DOHH2 (cell line): Measurements from ENCODE around the gene ATP13A3.

Experiments used
- H3F3A ChIP-seq: fragments of 200-600 bp; sonication (generic), shearing (Covaris generic); 2 replicates; pipeline ENCODE4 v1.6.0; 2016; ENCODE audit warnings: antibody characterized with exemption, mild to moderate bottlenecking; ENCODE audit not compliant: control insufficient read depth, insufficient read depth
- H3K27ac ChIP-seq: fragments of 200-600 bp; sonication (generic); 2 replicates; pipeline ENCODE4 v1.5.1; 2014; ENCODE audit warnings: low read depth, mild to moderate bottlenecking, low read length, moderate library complexity
- H3K27me3 ChIP-seq: fragments of 200-600 bp; sonication (generic); 2 replicates; pipeline ENCODE4 v1.6.1; 2014; ENCODE audit warnings: mild to moderate bottlenecking, low read length, mixed read lengths; ENCODE audit not compliant: control insufficient read depth
- H3K36me3 ChIP-seq: fragments of 200-600 bp; sonication (generic); 2 replicates; pipeline ENCODE4 v1.6.1; 2014; ENCODE audit warnings: mild to moderate bottlenecking, low read length, moderate library complexity, mixed read lengths; ENCODE audit not compliant: control insufficient read depth
- H3K4me1 ChIP-seq: fragments of 200-600 bp; sonication (generic); 2 replicates; pipeline ENCODE4 v1.6.1; 2014; ENCODE audit warnings: mild to moderate bottlenecking, low read length, mixed read lengths; ENCODE audit not compliant: control insufficient read depth
- H3K4me2 ChIP-seq: fragments of 200-600 bp; sonication (generic); 2 replicates; pipeline ENCODE4 v1.6.0; 2014; ENCODE audit warnings: mild to moderate bottlenecking, low read length, moderate library complexity
- H3K4me3 ChIP-seq: fragments of 200-600 bp; sonication (generic); 2 replicates; pipeline ENCODE4 v1.5.1; 2014; ENCODE audit warnings: mild to moderate bottlenecking, low read length, mixed read lengths
- H3K79me2 ChIP-seq: fragments of 200-600 bp; sonication (generic); 2 replicates; pipeline ENCODE4 v1.6.1; 2014; ENCODE audit warnings: mild to moderate bottlenecking, low read length, mixed read lengths; ENCODE audit not compliant: control insufficient read depth
- H3K9me2 ChIP-seq: fragments of 200-600 bp; sonication (generic); replicated peaks from 2 replicates; pipeline ENCODE4 v1.6.1; 2014; ENCODE audit warnings: mild to moderate bottlenecking, low read length, mixed read lengths; ENCODE audit not compliant: control insufficient read depth
- H3K9me3 ChIP-seq: fragments of 200-600 bp; sonication (generic); 2 replicates; pipeline ENCODE4 v1.6.1; 2014; ENCODE audit warnings: antibody characterized with exemption, low read length, mixed read lengths; ENCODE audit not compliant: control insufficient read depth, insufficient read depth
- H4K20me1 ChIP-seq: fragments of 200-600 bp; sonication (generic); 2 replicates; pipeline ENCODE4 v1.6.0; 2014; ENCODE audit warnings: low read depth, mild to moderate bottlenecking, antibody characterized with exemption, low read length, moderate library complexity; ENCODE audit not compliant: control insufficient read depth, insufficient read depth
- EZH2phosphoT487 ChIP-seq: fragments of 200-600 bp; sonication (generic); IDR thresholded peaks from 2 replicates; pipeline ENCODE4 v1.6.1; 2017; ENCODE audit warnings: borderline replicate concordance, mild to moderate bottlenecking, antibody characterized with exemption, low read length, moderate library complexity, mixed read lengths
- TF ChIP-seq, protein P1 (sequence below): fragments of 200-600 bp; sonication (generic); IDR thresholded peaks from one replicate; pipeline ENCODE4 v1.5.1; 2014; ENCODE audit warnings: antibody characterized with exemption, mild to moderate bottlenecking, low read depth, low read length; ENCODE audit not compliant: poor library complexity, severe bottlenecking

The ATP13A3 gene

DNA sequence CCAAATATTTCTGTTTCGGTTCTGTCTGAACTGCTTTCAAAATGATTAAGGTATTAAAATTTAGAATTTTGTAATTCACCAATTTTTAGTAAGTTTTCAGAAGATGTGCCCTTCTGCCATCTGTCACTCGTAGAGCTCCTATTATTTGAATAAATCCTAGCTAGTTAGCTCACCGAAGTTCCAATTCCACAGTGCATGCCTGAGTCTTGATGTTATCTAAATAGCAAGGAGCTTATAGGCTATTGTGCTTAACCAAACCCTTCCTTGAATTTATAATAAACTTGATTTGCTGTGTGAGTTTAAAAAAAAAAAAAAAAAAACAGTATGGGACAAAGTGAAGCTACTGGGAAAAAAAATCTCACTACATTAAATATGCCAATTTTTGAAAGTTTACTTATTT, 18.7 kb downstream of the ATP13A3 start:
- Histone ChIP-seq H3K9me3 (no peaks in the 10 kb centered on the region), H3K9me2 (no peaks in the 10 kb centered on the region), H4K20me1 (peaks cover 16% of the 10 kb centered on the region), H3K79me2 (peaks cover 92% of the 10 kb centered on the region), H3K4me1 (peaks cover 4% of the 10 kb centered on the region; the same call in 1 of the 2 replicates), H3K27ac (no peak overlapping the region), H3K4me2 (no peak overlapping the region), H3K4me3 (no peak overlapping the region), H3F3A (peaks cover 1% of the 10 kb centered on the region; the same call in 1 of the 2 replicates), H3K36me3 (peaks cover 5% of the 10 kb centered on the region; the same call in 1 of the 2 replicates), H3K27me3 (no peaks in the 10 kb centered on the region)
- TF ChIP-seq, protein P1, sequence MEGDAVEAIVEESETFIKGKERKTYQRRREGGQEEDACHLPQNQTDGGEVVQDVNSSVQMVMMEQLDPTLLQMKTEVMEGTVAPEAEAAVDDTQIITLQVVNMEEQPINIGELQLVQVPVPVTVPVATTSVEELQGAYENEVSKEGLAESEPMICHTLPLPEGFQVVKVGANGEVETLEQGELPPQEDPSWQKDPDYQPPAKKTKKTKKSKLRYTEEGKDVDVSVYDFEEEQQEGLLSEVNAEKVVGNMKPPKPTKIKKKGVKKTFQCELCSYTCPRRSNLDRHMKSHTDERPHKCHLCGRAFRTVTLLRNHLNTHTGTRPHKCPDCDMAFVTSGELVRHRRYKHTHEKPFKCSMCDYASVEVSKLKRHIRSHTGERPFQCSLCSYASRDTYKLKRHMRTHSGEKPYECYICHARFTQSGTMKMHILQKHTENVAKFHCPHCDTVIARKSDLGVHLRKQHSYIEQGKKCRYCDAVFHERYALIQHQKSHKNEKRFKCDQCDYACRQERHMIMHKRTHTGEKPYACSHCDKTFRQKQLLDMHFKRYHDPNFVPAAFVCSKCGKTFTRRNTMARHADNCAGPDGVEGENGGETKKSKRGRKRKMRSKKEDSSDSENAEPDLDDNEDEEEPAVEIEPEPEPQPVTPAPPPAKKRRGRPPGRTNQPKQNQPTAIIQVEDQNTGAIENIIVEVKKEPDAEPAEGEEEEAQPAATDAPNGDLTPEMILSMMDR = no peak
- TF ChIP-seq EZH2phosphoT487 = no peak

DNA sequence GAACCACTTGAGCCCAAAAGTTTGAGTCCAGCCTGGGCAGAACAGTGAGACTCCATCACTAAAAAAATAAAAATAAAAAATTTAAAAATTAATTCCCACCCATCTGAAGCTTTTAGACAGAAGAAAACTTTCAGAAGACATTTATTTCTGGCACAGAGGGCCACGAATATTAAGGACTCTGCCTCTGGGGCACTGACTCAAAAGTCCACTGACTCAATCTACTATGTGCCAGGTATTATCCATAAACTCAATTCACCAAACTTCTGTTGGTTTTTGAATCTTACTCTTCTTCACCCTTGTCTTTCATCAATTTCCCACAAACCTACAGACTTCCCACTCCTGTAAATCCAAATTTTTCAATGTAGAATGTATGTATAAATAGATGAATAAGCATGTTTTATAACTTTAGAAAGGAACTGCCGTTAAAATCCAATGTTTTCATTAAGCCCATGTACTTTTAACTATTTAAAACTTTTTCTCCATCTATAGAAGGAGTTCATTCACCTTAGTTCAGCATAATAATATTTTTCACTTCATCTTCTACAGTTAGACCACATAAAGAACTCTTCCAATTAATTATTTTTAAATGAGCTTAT, 19.9 kb downstream of the ATP13A3 start:
- no peak overlapping the region for H3K27ac ChIP-seq
- no peak for TF ChIP-seq EZH2phosphoT487
- TF ChIP-seq, protein P1 = no peak
- H3K9me3 ChIP-seq = no peaks in the 10 kb centered on the region
- H3K79me2 ChIP-seq = peaks cover 91% of the 10 kb centered on the region
- no peaks in the 10 kb centered on the region for H3K27me3 ChIP-seq
- H3K4me2 ChIP-seq = no peak overlapping the region
- H4K20me1 ChIP-seq = peaks cover 9% of the 10 kb centered on the region
- H3F3A ChIP-seq = no peaks in the 10 kb centered on the region; the same call in 1 of the 2 replicates
- H3K4me3 ChIP-seq = no peak overlapping the region
- peaks cover 4% of the 10 kb centered on the region; the same call in 1 of the 2 replicates for H3K4me1 ChIP-seq
- H3K36me3 ChIP-seq = peaks cover 3% of the 10 kb centered on the region; the same call in 1 of the 2 replicates
- H3K9me2 ChIP-seq = no peaks in the 10 kb centered on the region

DNA sequence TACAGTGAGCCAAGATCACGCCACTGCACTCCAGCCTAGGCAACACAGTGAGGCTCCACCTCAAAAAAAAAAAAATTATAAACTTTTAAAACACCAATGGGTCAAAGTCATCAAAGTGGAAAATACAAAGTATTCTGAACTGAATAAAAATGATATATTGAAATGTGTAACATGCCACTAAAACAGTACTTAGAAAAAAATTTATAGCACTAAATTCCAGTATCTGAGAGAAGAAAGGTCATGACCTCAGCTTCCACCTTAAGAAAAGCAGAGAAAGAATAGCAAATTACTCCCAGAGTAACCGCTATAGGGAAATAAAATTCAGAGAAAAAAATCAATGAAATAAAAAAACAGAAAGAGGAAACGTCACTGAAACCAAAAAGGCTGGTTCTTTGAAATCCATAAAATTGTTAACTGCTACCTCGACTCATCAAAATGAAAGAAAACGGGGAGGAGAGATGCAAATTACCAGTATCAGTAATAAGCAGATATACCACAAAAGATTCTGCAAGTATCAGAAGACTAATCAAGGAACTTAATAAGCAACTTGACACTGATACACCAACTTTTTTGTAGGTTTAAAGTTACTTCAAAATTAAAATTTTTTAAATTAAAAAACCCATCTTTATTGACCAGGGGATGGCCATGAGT, 20.8 kb downstream of the ATP13A3 start:
- Histone ChIP-seq H3K79me2 (peaks cover 84% of the 10 kb centered on the region), H3K27me3 (no peaks in the 10 kb centered on the region), H3K4me3 (no peak overlapping the region), H3K27ac (no peak overlapping the region), H3K9me3 (no peaks in the 10 kb centered on the region), H3F3A (no peaks in the 10 kb centered on the region; the same call in 1 of the 2 replicates), H3K4me1 (peaks cover 4% of the 10 kb centered on the region; the same call in 1 of the 2 replicates), H3K4me2 (no peak overlapping the region), H3K9me2 (no peaks in the 10 kb centered on the region), H4K20me1 (peaks cover 5% of the 10 kb centered on the region; the same call in 1 of the 2 replicates), H3K36me3 (0 out of 2 replicates have a peak, but pooled peaks cover 3% of the 10 kb centered on the region)
- no peak for TF ChIP-seq EZH2phosphoT487
- TF ChIP-seq, protein P1 = no peak
